Measurements from ENCODE around the gene TRMU. TPM values are rescaled to one million over a fixed set of nuclear protein-coding genes. Genes with fewer than 3 reads are reported as not detected.

TRMU gene
- total and polyA plus RNA-seq, 4 donors, result 24.1 to 42.3 (median 34.0) TPM

DNA sequence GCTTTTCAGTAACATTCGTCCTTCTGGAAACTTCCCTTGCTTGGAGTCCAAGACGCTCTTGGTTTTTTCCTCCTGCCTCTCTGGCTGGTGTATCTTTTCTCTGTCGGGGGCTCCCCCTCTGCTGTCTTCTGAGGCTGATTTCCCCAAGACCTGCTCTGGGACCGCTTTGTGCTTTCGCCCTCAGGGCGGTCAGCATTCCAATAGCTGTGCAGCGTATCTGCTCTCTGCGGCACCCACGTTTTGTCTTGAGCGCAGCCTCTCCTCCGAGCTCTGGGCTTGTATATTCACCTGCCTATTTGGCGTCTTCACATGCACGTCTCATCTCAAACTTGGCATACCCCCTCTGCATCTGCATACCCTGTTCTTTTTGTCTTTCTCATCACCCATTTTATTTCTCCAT, 36.4 kb upstream of the TRMU start:
- Histone ChIP-seq H3K27me3 (ENCODE audit: control insufficient read depth in 3 of 3, insufficient read depth in 3 of 3, low read length in 2 of 3) (no peaks in the 10 kb centered on the region), H3K36me3 (ENCODE audit: control insufficient read depth in 4 of 4, insufficient read depth in 4 of 4, low read length in 4 of 4) (peaks cover 0 to 6% (median 3%) of the 10 kb centered on the region in 4 donors), H3K9me3 (ENCODE audit: control insufficient read depth in 4 of 4, insufficient read depth in 3 of 4, low read length in 3 of 4) (no peaks in the 10 kb centered on the region), H3K9ac (ENCODE audit: insufficient read depth in 1 of 2, low read length in 2 of 2) (no peak overlapping the region), H3K27ac (ENCODE audit: low read depth in 1 of 2, low read length in 1 of 2) (no peak overlapping the region), H3K4me3 (no peak overlapping the region), H3K4me1 (ENCODE audit: control insufficient read depth in 5 of 5, insufficient read depth in 5 of 5, low read length in 5 of 5) (peaks cover 0 to 23% (median 6%) of the 10 kb centered on the region in 5 donors)
- 96% methylated on average over 13 of the region's 13 CpGs for whole genome bisulfite sequencing, 2 donors
- TF ChIP-seq CTCF (IDR thresholded peaks at IDR 0.05; ENCODE audit: control extremely low read depth, extremely low read depth), result no peak
- ATAC-seq (ENCODE audit: insufficient read depth, low FRiP score), result no peak
- DNase-seq, result no peak

DNA sequence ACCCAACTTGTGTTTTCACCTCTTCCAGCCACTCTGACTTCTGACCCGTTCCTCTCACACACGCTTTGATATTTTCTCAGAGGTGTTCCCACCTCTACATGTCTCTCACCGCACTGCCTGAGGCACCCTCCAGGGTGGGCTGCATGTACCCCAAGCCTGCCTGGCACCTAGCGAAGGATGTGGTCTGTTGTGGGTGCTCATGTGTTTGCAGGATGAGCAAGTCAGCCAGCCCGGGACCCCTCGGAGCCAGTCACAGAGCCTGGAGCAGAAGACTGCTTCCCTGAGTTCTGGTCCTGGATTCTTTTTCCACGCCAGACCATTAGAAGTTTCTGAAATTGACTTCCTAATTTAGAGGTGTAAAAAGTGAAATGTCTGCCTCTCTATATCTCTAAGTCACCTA, 35.0 kb upstream of the TRMU start:
- Histone ChIP-seq H3K4me1 (ENCODE audit: control insufficient read depth in 5 of 5, insufficient read depth in 5 of 5, low read length in 5 of 5) (peaks cover 0 to 23% (median 6%) of the 10 kb centered on the region in 5 donors), H3K4me3 (no peak overlapping the region), H3K27ac (ENCODE audit: low read depth in 1 of 2, low read length in 1 of 2) (no peak overlapping the region), H3K36me3 (ENCODE audit: control insufficient read depth in 4 of 4, insufficient read depth in 4 of 4, low read length in 4 of 4) (peaks cover 0 to 6% (median 1%) of the 10 kb centered on the region in 4 donors), H3K27me3 (ENCODE audit: control insufficient read depth in 3 of 3, insufficient read depth in 3 of 3, low read length in 2 of 3) (no peaks in the 10 kb centered on the region), H3K9ac (ENCODE audit: insufficient read depth in 1 of 2, low read length in 2 of 2) (no peak overlapping the region), H3K9me3 (ENCODE audit: control insufficient read depth in 4 of 4, insufficient read depth in 3 of 4, low read length in 3 of 4) (no peaks in the 10 kb centered on the region)
- DNase-seq (no peak), ATAC-seq (ENCODE audit: insufficient read depth, low FRiP score) (no peak)
- WGBS, 2 donors, result 97 to 98% methylated on average over 7 of the region's 7 CpGs
- TF ChIP-seq CTCF (IDR thresholded peaks at IDR 0.05; ENCODE audit: control extremely low read depth, extremely low read depth), result no peak

DNA sequence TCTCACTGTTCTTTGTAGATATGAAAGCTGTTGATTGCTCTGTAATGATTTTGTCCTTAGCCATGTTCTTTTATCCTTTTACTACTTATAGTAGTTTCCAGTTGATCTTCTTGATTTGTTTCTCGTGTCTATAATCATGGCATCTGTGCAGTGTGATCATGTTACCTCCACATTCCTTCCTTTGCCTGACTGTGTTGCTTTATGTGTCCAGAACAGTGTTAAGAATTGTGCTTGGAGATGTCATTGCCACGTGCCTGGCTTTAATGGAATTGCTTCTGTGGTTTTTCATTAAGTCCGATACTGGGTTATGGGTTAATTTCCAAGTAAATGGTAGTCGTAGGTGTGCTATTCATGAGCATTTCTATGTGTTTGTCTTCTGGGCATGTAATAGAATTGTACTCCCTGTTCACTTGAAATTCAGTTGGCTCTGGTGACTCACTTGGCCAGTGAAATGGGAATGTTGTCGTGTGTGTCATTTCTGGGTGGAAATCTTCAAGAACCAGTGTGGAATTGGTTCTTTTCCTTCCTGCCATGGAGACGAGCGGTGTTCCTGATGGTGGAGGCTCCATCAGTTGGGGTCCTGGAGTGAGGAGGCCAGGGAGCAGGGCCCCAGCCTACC, 32.1 kb upstream of the TRMU start:
- Histone ChIP-seq H3K9ac (ENCODE audit: insufficient read depth in 1 of 2, low read length in 2 of 2) (no peak overlapping the region), H3K36me3 (ENCODE audit: control insufficient read depth in 4 of 4, insufficient read depth in 4 of 4, low read length in 4 of 4) (peaks cover 0 to 6% (median 1%) of the 10 kb centered on the region in 4 donors), H3K27me3 (ENCODE audit: control insufficient read depth in 3 of 3, insufficient read depth in 3 of 3, low read length in 2 of 3) (no peaks in the 10 kb centered on the region), H3K4me1 (ENCODE audit: control insufficient read depth in 5 of 5, insufficient read depth in 5 of 5, low read length in 5 of 5) (peaks cover 0 to 4% (median 0%) of the 10 kb centered on the region in 5 donors), H3K27ac (ENCODE audit: low read depth in 1 of 2, low read length in 1 of 2) (no peak overlapping the region), H3K4me3 (no peak overlapping the region), H3K9me3 (ENCODE audit: control insufficient read depth in 4 of 4, insufficient read depth in 3 of 4, low read length in 3 of 4) (no peaks in the 10 kb centered on the region)
- no peak for ATAC-seq (ENCODE audit: insufficient read depth, low FRiP score)
- WGBS, 2 donors, result 95 to 96% methylated on average over 7 of the region's 7 CpGs
- TF ChIP-seq CTCF (IDR thresholded peaks at IDR 0.05; ENCODE audit: control extremely low read depth, extremely low read depth), result no peak
- DNase-seq, result no peak

Data from lung (tissue), 12 donors.